Measurements from ENCODE around the gene FBXL17.
"Not testable (repeated sequence)": the region's sequence is repeated elsewhere in the genome, so short reads cannot be mapped to it uniquely, and the experiment has no call there.

FBXL17 gene

GRCh38 chr5:108238936-108239887, 142.7 kb downstream of the FBXL17 start:
- no peak for DNase-seq

GRCh38 chr5:108238461-108238860, 143.4 kb downstream of the FBXL17 start:
- no peak for DNase-seq

GRCh38 chr5:108233617-108234155, 148.2 kb downstream of the FBXL17 start:
- DNase-seq, result no peak

GRCh38 chr5:108232805-108233204, 149.1 kb downstream of the FBXL17 start:
- no peak for DNase-seq

- DNase-seq, result no peak
Measured at GRCh38 chr5:108222011-108222410, 159.9 kb downstream of the FBXL17 start.

DNA sequence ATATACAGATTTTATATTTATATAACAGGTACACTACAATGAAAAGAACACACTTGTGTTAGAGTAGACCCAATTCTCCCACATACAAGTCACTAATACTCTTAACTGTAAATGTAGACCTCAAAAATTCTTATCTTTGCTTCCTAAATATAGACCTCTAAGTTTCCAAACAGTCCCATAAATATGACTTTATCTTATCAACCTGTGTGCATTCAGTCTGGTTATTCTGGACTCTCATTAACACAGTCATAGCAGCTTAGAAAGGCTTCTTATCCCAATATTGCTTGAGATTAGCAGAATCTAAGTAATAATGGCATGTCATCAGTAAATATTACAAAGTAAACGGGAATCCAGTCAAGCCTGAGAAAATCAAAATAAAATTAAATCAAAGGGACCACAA, 161.1 kb downstream of the FBXL17 start:
- no peak for DNase-seq

DNA sequence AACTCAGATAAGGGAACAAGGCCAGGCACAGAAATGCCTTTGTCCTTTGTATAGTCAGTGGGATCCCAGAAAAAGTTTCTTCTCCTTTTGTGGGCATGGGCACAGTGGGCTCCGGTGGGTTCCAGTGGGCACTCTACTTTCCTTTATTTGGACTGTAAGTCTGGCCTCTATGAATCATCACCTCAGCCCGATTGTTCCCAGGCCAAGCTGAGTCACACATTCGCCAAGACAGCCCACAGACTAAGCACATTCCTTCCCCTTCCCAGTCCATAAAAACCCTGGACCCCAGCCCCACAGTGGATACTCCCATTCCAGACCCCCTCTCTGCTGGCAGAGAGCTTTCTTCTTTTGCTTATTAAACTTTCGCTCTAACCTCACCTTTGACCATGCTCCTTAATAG, 165.0 kb downstream of the FBXL17 start:
- no peak for DNase-seq

DNA sequence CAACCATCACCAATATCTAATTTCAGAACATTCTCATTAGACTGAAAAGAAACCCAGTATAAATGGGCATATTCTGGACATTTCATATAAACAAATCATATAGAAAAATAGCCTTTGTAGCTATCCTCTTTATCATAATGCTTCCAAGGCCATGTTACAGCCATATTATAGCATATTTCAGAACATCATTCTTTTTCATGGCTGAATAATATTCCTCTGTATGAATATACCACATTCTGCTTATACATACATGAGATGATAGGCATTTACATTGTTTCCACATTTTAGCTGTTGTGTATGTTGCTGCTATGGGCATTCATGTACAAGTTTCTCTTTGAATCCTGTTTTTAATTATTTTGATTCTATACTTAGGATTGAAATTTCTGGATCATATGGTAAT, 167.0 kb downstream of the FBXL17 start:
- DNase-seq, result no peak

GRCh38 chr5:108212775-108213346, 169.0 kb downstream of the FBXL17 start:
- DNase-seq, result peak; percentile 23 to 33

GRCh38 chr5:108206707-108207106, 175.2 kb downstream of the FBXL17 start:
- no peak for DNase-seq

DNA sequence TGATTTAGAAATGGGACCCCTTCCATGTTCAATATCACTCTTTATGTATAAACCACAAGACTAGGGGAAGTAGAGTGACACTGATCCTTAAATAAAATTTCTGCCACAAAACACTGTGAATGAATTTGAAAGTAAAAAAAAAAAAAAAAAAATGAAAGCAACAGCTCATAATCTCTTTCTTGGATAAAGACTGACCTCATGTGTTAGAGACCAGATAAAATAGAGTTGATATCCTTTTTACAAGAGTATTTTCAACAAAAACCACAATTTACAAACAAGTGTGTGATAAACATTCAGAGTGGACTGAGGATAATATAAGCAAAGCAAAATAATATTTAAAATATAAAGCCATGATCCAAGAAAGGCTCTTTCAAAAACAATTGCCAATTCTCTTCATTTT, 180.2 kb downstream of the FBXL17 start:
- no peak for DNase-seq

- DNase-seq, result no peak
Measured at GRCh38 chr5:108196276-108196675, 185.6 kb downstream of the FBXL17 start.

DNA sequence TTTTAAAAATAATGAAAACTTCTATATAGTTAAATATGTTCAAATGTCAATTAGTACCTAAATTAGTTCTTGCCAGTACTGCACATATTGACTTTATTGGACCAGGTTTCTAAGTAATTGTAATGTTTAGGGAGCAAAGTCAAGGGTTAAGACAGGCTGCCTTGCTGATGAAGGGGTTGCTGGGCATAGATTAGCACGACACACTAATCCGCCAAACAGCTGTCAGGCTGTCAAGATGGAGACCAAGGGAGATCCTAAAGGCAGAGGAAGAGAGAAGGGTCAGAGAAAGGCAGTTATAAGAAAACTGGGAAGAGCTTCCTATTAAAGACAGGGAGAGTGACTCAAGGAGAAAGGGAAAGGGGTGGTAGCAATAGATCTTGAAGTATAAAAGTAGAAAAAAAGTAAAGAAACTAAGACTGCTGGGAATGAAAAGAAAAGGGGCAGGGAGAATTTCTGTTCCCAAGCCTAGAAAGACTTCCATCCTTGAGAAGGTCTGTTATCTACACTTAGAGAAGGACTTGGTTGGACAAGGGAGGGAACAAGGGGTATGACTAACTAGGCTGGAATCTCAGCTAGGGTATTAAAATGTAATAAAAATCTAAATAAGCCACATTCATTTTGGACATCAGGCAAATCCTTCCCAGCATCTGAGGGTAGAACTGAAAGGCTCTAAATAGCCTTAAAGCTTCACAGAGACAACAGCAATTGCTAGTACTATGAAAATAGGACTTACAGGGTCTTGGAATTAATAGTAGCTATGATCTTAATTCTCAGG, 188.7 kb downstream of the FBXL17 start:
- DNase-seq, result no peak

- no peak for DNase-seq
Measured at GRCh38 chr5:108184940-108185339, 197.0 kb downstream of the FBXL17 start.

DNA sequence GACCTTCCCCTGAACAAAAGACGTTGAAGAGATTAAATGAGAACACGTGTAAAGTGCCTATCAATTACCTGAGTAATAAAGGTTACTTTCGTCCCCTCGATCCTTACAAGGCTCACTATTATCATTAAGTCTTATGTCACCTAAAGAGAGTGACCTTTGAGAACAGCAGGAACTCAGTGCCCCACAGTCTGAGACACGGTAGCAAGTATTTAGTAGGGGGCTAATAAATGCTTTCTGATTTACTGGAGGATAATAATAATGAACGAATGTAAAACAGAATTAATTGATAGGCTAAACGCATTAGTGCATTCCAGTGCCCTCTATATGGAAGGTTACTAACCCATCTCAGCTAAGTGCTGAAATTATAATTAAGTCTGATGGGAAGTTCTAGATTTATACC, 199.9 kb downstream of the FBXL17 start:
- no peak for DNase-seq

- no peak for DNase-seq
Measured at GRCh38 chr5:108174286-108174685, 207.6 kb downstream of the FBXL17 start.

DNA sequence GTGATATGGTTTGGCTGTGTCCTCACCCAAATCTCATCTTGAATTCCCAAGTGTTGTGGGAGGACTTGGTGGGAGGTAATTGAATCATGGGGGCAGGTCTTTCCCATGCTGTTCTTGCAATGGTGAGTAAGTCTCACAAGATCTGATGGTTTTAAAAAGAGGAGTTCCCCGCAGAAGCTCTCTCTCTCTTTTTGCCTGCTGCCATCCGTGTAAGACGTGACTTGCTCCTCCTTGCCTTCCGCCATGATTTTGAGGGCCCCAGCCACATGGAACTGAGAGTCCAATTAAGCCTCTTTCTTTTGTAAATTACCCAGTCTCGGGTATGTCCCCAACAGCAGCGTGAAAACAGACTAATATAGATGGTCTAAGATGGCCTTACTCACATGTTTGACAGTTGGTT, 210.1 kb downstream of the FBXL17 start:
- no peak for DNase-seq

GRCh38 chr5:108168915-108169314, 213.0 kb downstream of the FBXL17 start:
- DNase-seq, result no peak

DNA sequence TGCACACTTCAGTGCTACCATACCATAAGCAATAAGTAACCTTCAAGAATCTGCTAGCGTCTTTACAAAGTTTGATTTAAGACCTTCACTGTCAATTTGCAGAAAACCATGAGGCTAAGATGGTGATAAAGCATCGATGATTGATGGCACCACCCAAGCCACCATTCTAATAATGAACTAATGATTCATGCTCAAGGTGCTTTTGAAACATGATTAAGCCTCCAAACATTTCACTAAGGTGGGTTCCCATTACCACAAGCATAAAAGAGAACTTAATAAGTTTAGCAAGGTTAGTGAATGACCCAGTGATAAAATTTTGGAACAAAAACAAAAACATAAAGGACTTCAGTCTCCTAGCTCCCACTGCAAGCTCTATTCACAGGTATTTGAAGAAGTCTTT, 214.7 kb downstream of the FBXL17 start:
- no peak for DNase-seq

DNA sequence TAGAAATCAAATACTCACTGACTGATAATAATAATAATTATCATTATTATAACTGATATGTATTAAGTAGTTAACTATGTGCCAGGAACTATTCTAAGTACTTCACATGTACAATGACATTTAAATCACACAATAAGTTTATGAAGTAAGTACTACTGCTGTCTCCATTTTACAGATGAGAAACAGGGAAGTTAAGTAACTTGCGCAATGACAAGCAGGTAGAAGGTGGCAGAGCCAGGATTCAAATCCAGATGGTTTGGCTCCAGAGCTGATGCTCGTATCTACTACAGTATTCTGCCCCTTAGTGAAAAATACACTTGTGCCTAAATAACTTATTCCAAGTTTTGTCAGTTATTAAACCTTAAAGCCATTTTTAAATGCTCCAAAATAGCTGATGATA, 217.3 kb downstream of the FBXL17 start:
- no peak for DNase-seq

DNA sequence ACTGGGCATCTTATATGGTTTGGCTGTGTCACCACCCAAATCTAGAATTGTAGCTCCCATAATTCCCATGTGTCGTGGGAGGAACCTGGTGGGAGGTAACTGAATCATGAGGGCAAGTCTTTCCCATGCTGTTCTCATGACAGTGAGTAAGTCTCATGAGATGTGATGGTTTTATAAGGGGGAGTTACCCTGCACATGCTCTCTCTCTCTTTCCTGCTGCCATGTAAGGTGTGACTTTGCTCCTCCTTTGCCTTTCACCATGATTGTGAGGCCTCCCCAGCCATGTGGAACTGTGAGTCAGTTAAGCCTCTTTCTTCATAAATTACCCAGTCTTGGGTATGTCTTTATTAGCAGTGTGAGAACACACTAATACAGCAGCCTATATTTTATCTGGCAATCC, 229.0 kb downstream of the FBXL17 start:
- not testable (repeated sequence) for DNase-seq

- DNase-seq, result no peak
Measured at GRCh38 chr5:108149369-108149768, 232.5 kb downstream of the FBXL17 start.

DNA sequence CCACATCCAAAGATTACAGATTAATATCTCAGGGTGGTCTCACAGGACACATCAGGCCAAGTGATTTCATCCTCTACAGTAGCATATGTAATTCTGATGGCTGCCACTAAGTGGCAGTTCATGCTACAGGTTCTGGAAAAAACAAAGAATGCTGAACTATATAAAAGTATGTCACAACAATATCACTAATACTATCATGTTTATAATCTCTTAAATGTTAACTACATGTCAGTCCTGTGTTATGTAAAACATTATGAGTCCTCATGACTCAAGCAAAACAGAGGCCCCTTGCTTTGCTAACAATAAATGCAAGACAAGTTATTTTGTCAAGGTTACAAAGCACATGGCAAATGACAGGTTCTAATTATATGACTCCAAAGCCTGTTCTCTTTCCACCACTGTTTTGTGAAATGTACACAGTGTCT, 233.2 kb downstream of the FBXL17 start:
- no peak for DNase-seq

Data from NCI-H187 (cell line).